H1 (cell line): ENCODE measurements around the gene RHBDF2. TPM values are rescaled to one million over a fixed set of nuclear protein-coding genes. Genes with fewer than 3 reads are reported as not detected.

Experiments
- CTCF ChIA-PET: fragments of 300-600 bp; sonication (Branson Sonifier 250); formaldehyde crosslinking; loops from one replicate; lab custom pipeline; 2021; ENCODE audit not compliant: partially characterized antibody; lab: Charles Lee
- POLR2A ChIA-PET: fragments of 300-600 bp; sonication (Branson Sonifier 250); formaldehyde crosslinking; loops from one replicate; lab custom pipeline; 2021; ENCODE audit warnings: inconsistent platforms; ENCODE audit not compliant: partially characterized antibody; lab: Charles Lee
- DNase-seq, 2 experiments: peaks; one replicate each; pipeline versions ENCODE4 v3.0.0 to v3.0.0-alpha.2; 2010 to 2022; ENCODE audit warnings: low spot score in 2 of 2, low read depth in 1 of 2, mixed read lengths in 1 of 2
- FAIRE-seq: peaks from 2 replicates; lab custom pipeline; 2011; peaks lifted over from hg19 to GRCh38; lab: Jason Lieb, UNC
- H2AFZ ChIP-seq: 2 replicates; pipeline ENCODE4 v1.8.1; 2012; ENCODE audit warnings: low read length, inconsistent platforms
- H2AK5ac ChIP-seq: 2 replicates; pipeline ENCODE4 v1.6.1; 2013; ENCODE audit warnings: low read depth, low read length
- H2BK120ac ChIP-seq: replicated peaks from 2 replicates; pipeline ENCODE3; 2013; ENCODE audit warnings: low read depth, low read length, inconsistent platforms
- H2BK12ac ChIP-seq: 2 replicates; pipeline ENCODE4 v1.6.1; 2013; ENCODE audit warnings: low read depth, low read length
- H2BK15ac ChIP-seq: 2 replicates; pipeline ENCODE4 v1.6.1; 2013; ENCODE audit warnings: low read length
- H2BK20ac ChIP-seq: 2 replicates; pipeline ENCODE4 v1.6.1; 2013; ENCODE audit warnings: low read length
- H2BK5ac ChIP-seq: 2 replicates; pipeline ENCODE4 v1.6.1; 2013; ENCODE audit warnings: low read depth, low read length
- H3K14ac ChIP-seq: 2 replicates; pipeline ENCODE4 v1.6.1; 2013; ENCODE audit warnings: inconsistent platforms; ENCODE audit not compliant: insufficient read length
- H3K18ac ChIP-seq: 2 replicates; pipeline ENCODE4 v1.6.1; 2013; ENCODE audit warnings: low read length; ENCODE audit errors: extremely low read depth
- H3K23ac ChIP-seq: 2 replicates; pipeline ENCODE4 v1.6.1; 2013; ENCODE audit warnings: inconsistent platforms; ENCODE audit not compliant: insufficient read length
- H3K23me2 ChIP-seq: 2 replicates; pipeline ENCODE4 v1.6.1; 2013; ENCODE audit warnings: low read depth, low read length
- H3K27ac ChIP-seq: 2 replicates; pipeline ENCODE4 v1.6.1; 2011; ENCODE audit warnings: low read depth, low read length, inconsistent platforms
- H3K27me3 ChIP-seq, 4 experiments: replicated peaks in 1 of 4; 1 replicate in 1 of 4; 2 replicates in 3 of 4; pipeline versions ENCODE4 v1.6.1 to v1.8.1; 2011 to 2013; ENCODE audit warnings: low read length in 3 of 4, mild to moderate bottlenecking in 3 of 4, inconsistent platforms in 2 of 4, mixed read lengths in 2 of 4, moderate library complexity in 1 of 4; ENCODE audit not compliant: control insufficient read depth in 3 of 4, insufficient read depth in 3 of 4; ENCODE audit errors: extremely low read depth in 1 of 4
- H3K36me3 ChIP-seq, 4 experiments: 2 replicates each; pipeline versions ENCODE4 v1.6.1 to v1.8.1; 2011 to 2013; ENCODE audit warnings: mild to moderate bottlenecking in 4 of 4, low read length in 3 of 4, moderate library complexity in 2 of 4, control low read depth in 1 of 4, inconsistent platforms in 1 of 4; ENCODE audit not compliant: insufficient read depth in 4 of 4, control insufficient read depth in 2 of 4
- H3K4ac ChIP-seq: replicated peaks from 2 replicates; pipeline ENCODE3; 2013; ENCODE audit warnings: low read length, low read depth, mixed read lengths, inconsistent platforms; ENCODE audit not compliant: insufficient read length
- H3K4me1 ChIP-seq, 4 experiments: replicated peaks in 1 of 4; 1 replicate in 1 of 4; 2 replicates in 3 of 4; pipeline versions ENCODE4 v1.6.1 to v1.8.1; 2011 to 2013; ENCODE audit warnings: low read length in 3 of 4, inconsistent platforms in 2 of 4, mixed read lengths in 1 of 4; ENCODE audit not compliant: insufficient read depth in 4 of 4, control insufficient read depth in 3 of 4
- H3K4me2 ChIP-seq, 2 experiments: 2 replicates each; pipeline versions ENCODE4 v1.6.1 to v1.8.1; 2011 to 2013; ENCODE audit warnings: low read depth in 2 of 2, low read length in 2 of 2, control low read depth in 1 of 2, inconsistent platforms in 1 of 2, mild to moderate bottlenecking in 1 of 2; ENCODE audit not compliant: insufficient read depth in 1 of 2
- H3K4me3 ChIP-seq, 4 experiments: fragments of 200-600, 300-600 bp in 1 of 4; sonication (generic), shearing (Covaris generic), sonication (Bioruptor Twin) in 1 of 4; 2 replicates each; pipeline versions ENCODE4 v1.5.1 to v1.8.1; 2011 to 2016; ENCODE audit warnings: low read length in 4 of 4, low read depth in 3 of 4, control low read depth in 2 of 4, inconsistent platforms in 2 of 4, mild to moderate bottlenecking in 2 of 4, mixed read lengths in 1 of 4, moderate library complexity in 1 of 4; ENCODE audit not compliant: insufficient read depth in 2 of 4; ENCODE audit errors: extremely low read depth in 1 of 4
- H3K56ac ChIP-seq: replicated peaks from 2 replicates; pipeline ENCODE3; 2013; ENCODE audit warnings: low read depth, mild to moderate bottlenecking, mixed read lengths, low read length, inconsistent platforms; ENCODE audit not compliant: insufficient read length
- H3K79me1 ChIP-seq: 2 replicates; pipeline ENCODE4 v1.6.1; 2013; ENCODE audit warnings: low read depth, low read length, control low read depth
- H3K79me2 ChIP-seq, 2 experiments: 2 replicates each; pipeline versions ENCODE4 v1.6.1 to v1.8.1; 2012 to 2013; ENCODE audit warnings: low read length in 2 of 2, mild to moderate bottlenecking in 2 of 2, inconsistent platforms in 1 of 2; ENCODE audit not compliant: insufficient read depth in 2 of 2, control insufficient read depth in 1 of 2
- H3K9ac ChIP-seq, 4 experiments: replicated peaks in 1 of 4; 1 replicate in 1 of 4; 2 replicates in 3 of 4; pipeline versions ENCODE4 v1.6.1 to v1.8.1; 2011 to 2013; ENCODE audit warnings: low read depth in 3 of 4, low read length in 3 of 4, control low read depth in 2 of 4, mild to moderate bottlenecking in 2 of 4, moderate library complexity in 2 of 4, inconsistent platforms in 1 of 4; ENCODE audit errors: extremely low read depth in 1 of 4
- H3K9me3 ChIP-seq, 2 experiments: 2 replicates each; pipeline versions ENCODE4 v1.6.1 to v1.8.1; 2012 to 2013; ENCODE audit warnings: mild to moderate bottlenecking in 2 of 2, moderate library complexity in 2 of 2, control low read depth in 1 of 2, inconsistent platforms in 1 of 2, low read depth in 1 of 2, low read length in 1 of 2, mixed read lengths in 1 of 2; ENCODE audit not compliant: insufficient read depth in 2 of 2
- H4K20me1 ChIP-seq, 2 experiments: replicated peaks in 1 of 2; 2 replicates each; pipeline versions ENCODE3 to v1.8.1; 2011 to 2013; ENCODE audit warnings: inconsistent platforms in 2 of 2, low read length in 2 of 2, mild to moderate bottlenecking in 1 of 2; ENCODE audit not compliant: insufficient read depth in 2 of 2, control insufficient read depth in 1 of 2
- H4K5ac ChIP-seq: 2 replicates; pipeline ENCODE4 v1.6.1; 2013; ENCODE audit warnings: low read length, low read depth, mixed read lengths, inconsistent platforms; ENCODE audit not compliant: insufficient read length
- H4K8ac ChIP-seq: 2 replicates; pipeline ENCODE4 v1.8.0; 2013; ENCODE audit warnings: mild to moderate bottlenecking, moderate library complexity, low read length, inconsistent platforms; ENCODE audit not compliant: insufficient read depth; ENCODE audit errors: extremely low read depth
- H4K91ac ChIP-seq: replicated peaks from 2 replicates; pipeline ENCODE3; 2013; ENCODE audit warnings: low read length, mixed read lengths, inconsistent platforms; ENCODE audit not compliant: insufficient read length
- CHD1 ChIP-seq: IDR thresholded peaks from 2 replicates; pipeline ENCODE4 v1.6.1; 2012; ENCODE audit warnings: low read depth, low read length, improper control_type of control experiment
- CTBP2 ChIP-seq: IDR thresholded peaks from 2 replicates; pipeline ENCODE4 v1.7.0; 2011; ENCODE audit warnings: borderline replicate concordance, mild to moderate bottlenecking, moderate library complexity, mixed read lengths, low read length; ENCODE audit not compliant: insufficient read depth, insufficient read length
- FOSL1 ChIP-seq: IDR thresholded peaks from 2 replicates; pipeline ENCODE4 v1.6.1; 2011; ENCODE audit warnings: mild to moderate bottlenecking, low read depth, low read length, moderate library complexity; ENCODE audit not compliant: insufficient read depth
- JUND ChIP-seq: IDR thresholded peaks from 2 replicates; pipeline ENCODE4 v1.6.1; 2011; ENCODE audit warnings: mild to moderate bottlenecking, improper control_type of control experiment, low read length
- PHF8 ChIP-seq: fragments of 200-600 bp; sonication (generic); conservative IDR thresholded peaks from 2 replicates; pipeline ENCODE4 v1.7.1; 2012; ENCODE audit warnings: low read depth, mild to moderate bottlenecking, inconsistent platforms, low read length, moderate library complexity
- RNF2 ChIP-seq: fragments of 200-900, 300-1000 bp; sonication (generic); IDR thresholded peaks from 2 replicates; pipeline ENCODE4 v1.7.1; 2016; ENCODE audit warnings: borderline replicate concordance, low read depth, mild to moderate bottlenecking, antibody characterized with exemption, low read length; ENCODE audit not compliant: poor library complexity, severe bottlenecking; ENCODE audit errors: missing control alignments
- RXRA ChIP-seq: IDR thresholded peaks from 2 replicates; pipeline ENCODE4 v1.6.1; 2011; ENCODE audit warnings: low read depth, mild to moderate bottlenecking, low read length, moderate library complexity; ENCODE audit not compliant: insufficient read depth
- SAP30 ChIP-seq: fragments of 300-600 bp; sonication (generic); IDR thresholded peaks from 2 replicates; pipeline ENCODE4 v1.7.1; 2012; ENCODE audit warnings: low read length, moderate library complexity, mild to moderate bottlenecking, inconsistent platforms; ENCODE audit not compliant: insufficient read depth, insufficient replicate concordance
- SIN3A ChIP-seq, 2 experiments: IDR thresholded peaks in 1 of 2; conservative IDR thresholded peaks in 1 of 2; 2 replicates each; pipeline ENCODE4 v1.6.1; 2011 to 2012; ENCODE audit warnings: low read length in 2 of 2, improper control_type of control experiment in 1 of 2, low read depth in 1 of 2, mild to moderate bottlenecking in 1 of 2
- SRF ChIP-seq: IDR thresholded peaks from 2 replicates; pipeline ENCODE4 v1.6.1; 2011; ENCODE audit warnings: mild to moderate bottlenecking, low read depth, low read length, moderate library complexity
- TAF1 ChIP-seq: IDR thresholded peaks from 2 replicates; pipeline ENCODE4 v1.6.1; 2011; ENCODE audit warnings: mild to moderate bottlenecking, low read depth, low read length
- WGBS, 2 experiments: shearing (Covaris generic) in 1 of 2; methylation state at CpG; one replicate each; pipeline versions ENCODE4 v1.1.6 to v1.1.7; 2013 to 2015; ENCODE audit warnings: low lambda C conversion rate in 2 of 2, mixed read lengths in 2 of 2, inconsistent platforms in 1 of 2, low coverage in 1 of 2, missing lambda C conversion rate in 1 of 2; ENCODE audit not compliant: insufficient replicate concordance in 2 of 2, insufficient coverage in 1 of 2, insufficient read length in 1 of 2; ENCODE audit errors: extremely low coverage in 1 of 2, missing lambda C conversion rate in 1 of 2; 5-methylcytosine and 5-hydroxymethylcytosine counted together
- polyA plus RNA-seq, 7 experiments: library from polyadenylated mRNA; depleted of rRNA in 3 of 7; stranded (reverse) in 5 of 7; unstranded in 2 of 7; fragments of >200 nt in 5 of 7; fragments of 200-250 nt in 2 of 7; gene quantifications; 1 replicate in 5 of 7; 2 replicates in 1 of 7; 4 replicates in 1 of 7; pipeline versions ENCODE4 v1.2.1 to v1.2.3, GENCODE V29; 2011 to 2013; ENCODE audit warnings: missing spikeins in 2 of 7, mixed read lengths in 2 of 7
- total RNA-seq: library from RNA; stranded (reverse); fragmentation: NEBNext Ultra II Directional; extraction: Animal tissue kit (Norgen Biotek cat#: 25700); gene quantifications from 2 replicates; pipeline ENCODE4 v1.2.1, GENCODE V29; 2021
- TF ChIP-seq, protein P1 (sequence below): IDR thresholded peaks from 2 replicates; pipeline ENCODE4 v1.6.1; 2011; ENCODE audit warnings: low read depth, mild to moderate bottlenecking, low read length; ENCODE audit not compliant: insufficient read depth

Gene RHBDF2
- total and polyA plus RNA-seq, 2 of the 8 experiments (the other 6 are each of a cell fraction or from before 2014, with no cell fraction given) = 21.2 to 25.9 TPM

- no peak overlapping the region for H4K5ac ChIP-seq
- ChIA-PET CTCF (interaction anchor here (0.7 to 11.0 kb wide), 12 partner anchors 10 to 80 kb away, joined by 3 to 192 read pairs (median 5); partner anchors contain the start of genes AANAT, RHBDF2 and UBE2O), POLR2A (interaction anchor here (0.9 to 3.4 kb wide), 7 partner anchors 9 to 79 kb away, joined by 3 to 11 read pairs (median 4); partner anchors contain the start of gene AANAT)
- H3K9ac ChIP-seq = no peak overlapping the region
- H3K27ac ChIP-seq = no peak overlapping the region
- no peak overlapping the region for H2BK12ac ChIP-seq
- no peak overlapping the region for H3K14ac ChIP-seq
- no peak overlapping the region for H2AK5ac ChIP-seq
- no peak overlapping the region for H3K23ac ChIP-seq
- H3K4me2 ChIP-seq = no peak overlapping the region
- no peak overlapping the region for H3K4me3 ChIP-seq
- no peak overlapping the region for H2BK120ac ChIP-seq
- no peak overlapping the region for H3K18ac ChIP-seq
- H2BK15ac ChIP-seq = no peak overlapping the region
- no peak for TF ChIP-seq SAP30
- TF ChIP-seq, protein P1, sequence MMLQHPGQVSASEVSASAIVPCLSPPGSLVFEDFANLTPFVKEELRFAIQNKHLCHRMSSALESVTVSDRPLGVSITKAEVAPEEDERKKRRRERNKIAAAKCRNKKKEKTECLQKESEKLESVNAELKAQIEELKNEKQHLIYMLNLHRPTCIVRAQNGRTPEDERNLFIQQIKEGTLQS = no peak
- no peak for TF ChIP-seq PHF8
- no peak for TF ChIP-seq TAF1
- no peak for TF ChIP-seq CHD1
- no peak for TF ChIP-seq SRF
- TF ChIP-seq JUND = no peak
- no peak for TF ChIP-seq RNF2
- no peak for TF ChIP-seq RXRA
- TF ChIP-seq FOSL1 = no peak
- no peak for TF ChIP-seq SIN3A (conservative IDR thresholded peaks at IDR 0.05 in 1 of 2, IDR thresholded peaks at IDR 0.05 in 1 of 2; ENCODE audit: low read depth in 1 of 2, low read length in 2 of 2)
- TF ChIP-seq CTBP2 = no peak
- H3K4ac ChIP-seq = no peak overlapping the region
- no peak for FAIRE-seq
- peaks cover 0 to 2% (median 1%) of the 10 kb centered on the region in 4 experiments; a peak in 1 of 8 replicates for H3K36me3 ChIP-seq
- no peak overlapping the region for H2BK20ac ChIP-seq
- no peak overlapping the region for H2AFZ ChIP-seq
- H2BK5ac ChIP-seq = no peak overlapping the region
- H3K23me2 ChIP-seq = no peaks in the 10 kb centered on the region
- no peaks in the 10 kb centered on the region for H3K9me3 ChIP-seq
- no peaks in the 10 kb centered on the region for H3K79me1 ChIP-seq
- DNase-seq = no peak
- no peaks in the 10 kb centered on the region for H3K4me1 ChIP-seq
- H4K20me1 ChIP-seq = peaks cover 0 to 6% of the 10 kb centered on the region in 2 experiments
- H3K56ac ChIP-seq = no peak overlapping the region
- no peak overlapping the region for H4K91ac ChIP-seq
- no peaks in the 10 kb centered on the region for H3K79me2 ChIP-seq
- 85% methylated on average over 10 of the region's 10 CpGs; no CpG with 5 or more reads in 1 of the 2 experiments for WGBS, 2 experiments
- H3K27me3 ChIP-seq = no peaks in the 10 kb centered on the region
- H4K8ac ChIP-seq = no peak overlapping the region
Measured at GRCh38 chr17:76478097-76478496, 23.1 kb downstream of the RHBDF2 start.
